COLO668 (cell line): ENCODE data around the gene PECR.
"Not testable (repeated sequence)": the region's sequence is repeated elsewhere in the genome, so short reads cannot be mapped to it uniquely, and the experiment has no call there.

Experiments used
- DNase-seq: peaks from one replicate; lab custom pipeline; 2025; ENCODE audit not compliant: unreplicated experiment; lab: John Stamatoyannopoulos, UW

The PECR gene

GRCh38 chr2:216004697-216005283 lies 76.8 kb downstream of the PECR start:
- DNase-seq, result no peak

DNA sequence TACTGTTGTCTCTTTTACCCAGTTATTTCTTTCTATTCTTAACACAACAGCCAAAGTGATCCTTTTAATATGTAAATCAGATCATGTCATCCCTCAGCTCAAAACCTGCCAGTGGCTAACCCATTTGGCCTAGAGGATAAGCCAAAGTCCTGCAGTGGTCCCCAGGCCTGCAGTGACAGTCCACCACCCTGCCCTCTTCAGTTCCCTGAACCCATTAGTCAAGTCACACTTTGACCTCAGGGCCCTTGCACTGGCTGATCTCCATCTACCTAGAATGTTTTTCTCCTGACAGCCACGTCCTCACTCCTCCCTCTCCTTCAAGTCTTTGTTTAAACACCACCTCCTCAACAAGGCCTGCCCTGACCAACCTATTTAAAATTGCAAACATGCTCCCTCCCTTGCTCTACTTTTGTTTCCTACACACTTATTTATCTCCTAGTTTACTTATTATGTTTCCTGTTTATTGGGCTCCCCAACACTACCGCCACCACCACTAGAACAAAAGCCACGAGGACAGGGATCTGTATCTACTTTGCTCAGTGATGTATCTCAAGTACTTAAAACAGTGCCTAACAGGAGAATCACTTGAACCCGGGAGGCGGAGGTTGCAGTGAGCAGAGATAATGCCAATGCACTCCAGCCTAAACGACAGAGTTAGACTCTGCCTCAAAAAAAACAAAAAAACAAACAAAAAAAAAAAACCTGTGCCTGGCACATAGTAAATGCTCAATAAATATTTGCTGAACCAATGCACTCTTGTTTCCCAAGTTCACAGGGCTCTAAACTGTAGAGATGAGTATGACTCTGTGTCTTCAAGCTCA lies 77.5 kb downstream of the PECR start:
- no peak for DNase-seq

GRCh38 chr2:216002693-216003092 lies 78.9 kb downstream of the PECR start:
- no peak for DNase-seq

GRCh38 chr2:216002101-216002678 lies 79.4 kb downstream of the PECR start:
- no peak for DNase-seq

GRCh38 chr2:216001216-216002100 lies 80.2 kb downstream of the PECR start:
- DNase-seq, result no peak

- no peak for DNase-seq
Observed at GRCh38 chr2:215998636-215999035, 83.0 kb downstream of the PECR start.

DNA sequence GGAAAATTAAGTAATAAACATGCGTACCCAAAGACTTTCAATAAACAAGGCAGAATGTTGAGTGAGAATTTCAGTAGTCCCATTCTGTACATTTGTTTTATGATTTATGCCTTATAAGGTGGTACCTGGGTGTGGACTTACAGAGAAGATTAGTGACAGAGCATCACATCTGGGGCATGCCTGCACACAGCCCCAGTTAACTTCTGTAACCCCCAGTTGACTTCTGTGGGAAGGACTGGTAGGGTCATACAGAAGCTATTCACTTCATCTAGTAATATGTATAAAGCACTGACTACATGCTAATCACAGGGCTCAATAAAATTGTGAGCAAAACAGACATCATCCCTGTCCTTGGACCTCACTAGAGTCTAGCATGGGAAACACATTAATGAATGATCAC lies 84.4 kb downstream of the PECR start:
- no peak for DNase-seq

GRCh38 chr2:215994911-215995310 lies 86.7 kb downstream of the PECR start:
- DNase-seq, result no peak

GRCh38 chr2:215988556-215989207 lies 92.9 kb downstream of the PECR start:
- not testable (repeated sequence) for DNase-seq
